Measurements from ENCODE around the gene MAPKAPK3.

DNA sequence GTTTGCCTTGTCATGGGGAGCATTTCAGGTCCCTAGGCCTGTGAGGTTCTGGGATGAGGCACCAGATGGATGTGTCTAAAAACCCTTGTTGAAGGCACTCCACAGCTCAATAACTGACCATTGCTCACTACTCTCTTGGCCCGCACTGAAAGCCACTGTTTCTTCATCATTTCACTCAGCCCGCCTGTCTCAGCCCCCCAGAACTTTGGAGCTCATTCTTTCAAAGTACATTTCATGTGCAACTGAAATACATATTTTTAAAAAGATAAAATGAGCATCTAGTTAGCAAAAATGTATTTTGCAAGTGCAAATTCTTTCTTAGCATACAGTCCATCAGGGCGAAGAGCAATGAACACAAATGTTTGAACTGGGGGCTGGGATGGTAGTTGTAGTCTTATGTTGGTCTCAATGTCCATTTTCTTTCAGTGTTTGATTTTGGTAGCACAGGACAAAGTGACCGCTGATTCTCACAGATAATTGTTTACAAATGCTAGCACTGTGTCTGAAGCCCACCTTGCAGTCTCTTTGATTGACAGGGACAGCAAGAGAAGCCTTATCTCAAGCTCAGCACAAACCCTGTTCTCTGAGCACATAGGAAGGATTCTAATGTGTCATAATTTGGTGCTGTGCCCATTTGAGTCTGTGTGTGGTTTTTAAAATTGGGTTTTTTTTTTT is 28.1 kb upstream of the MAPKAPK3 start:
- TF ChIP-seq, protein P1, sequence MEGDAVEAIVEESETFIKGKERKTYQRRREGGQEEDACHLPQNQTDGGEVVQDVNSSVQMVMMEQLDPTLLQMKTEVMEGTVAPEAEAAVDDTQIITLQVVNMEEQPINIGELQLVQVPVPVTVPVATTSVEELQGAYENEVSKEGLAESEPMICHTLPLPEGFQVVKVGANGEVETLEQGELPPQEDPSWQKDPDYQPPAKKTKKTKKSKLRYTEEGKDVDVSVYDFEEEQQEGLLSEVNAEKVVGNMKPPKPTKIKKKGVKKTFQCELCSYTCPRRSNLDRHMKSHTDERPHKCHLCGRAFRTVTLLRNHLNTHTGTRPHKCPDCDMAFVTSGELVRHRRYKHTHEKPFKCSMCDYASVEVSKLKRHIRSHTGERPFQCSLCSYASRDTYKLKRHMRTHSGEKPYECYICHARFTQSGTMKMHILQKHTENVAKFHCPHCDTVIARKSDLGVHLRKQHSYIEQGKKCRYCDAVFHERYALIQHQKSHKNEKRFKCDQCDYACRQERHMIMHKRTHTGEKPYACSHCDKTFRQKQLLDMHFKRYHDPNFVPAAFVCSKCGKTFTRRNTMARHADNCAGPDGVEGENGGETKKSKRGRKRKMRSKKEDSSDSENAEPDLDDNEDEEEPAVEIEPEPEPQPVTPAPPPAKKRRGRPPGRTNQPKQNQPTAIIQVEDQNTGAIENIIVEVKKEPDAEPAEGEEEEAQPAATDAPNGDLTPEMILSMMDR (IDR thresholded peaks at IDR 0.05), result no peak
- TF ChIP-seq POLR2A (IDR thresholded peaks at IDR 0.05), result no peak
